GM19463 (cell line): Measurements from ENCODE around the gene ECE2.
A peak's percentile ranks its signal among the peaks of the same experiment; 100 is the strongest.
"Not testable (repeated sequence)": the region's sequence is repeated elsewhere in the genome, so short reads cannot be mapped to it uniquely, and the experiment has no call there.

ENCODE experiments used
- ATAC-seq: cut with Tn5 transposase; IDR thresholded peaks from one replicate; pipeline ENCODE4 v1.9.1; 2021; ENCODE audit warnings: mild to moderate bottlenecking, moderate library complexity; ENCODE audit not compliant: unreplicated experiment

ECE2 gene

DNA sequence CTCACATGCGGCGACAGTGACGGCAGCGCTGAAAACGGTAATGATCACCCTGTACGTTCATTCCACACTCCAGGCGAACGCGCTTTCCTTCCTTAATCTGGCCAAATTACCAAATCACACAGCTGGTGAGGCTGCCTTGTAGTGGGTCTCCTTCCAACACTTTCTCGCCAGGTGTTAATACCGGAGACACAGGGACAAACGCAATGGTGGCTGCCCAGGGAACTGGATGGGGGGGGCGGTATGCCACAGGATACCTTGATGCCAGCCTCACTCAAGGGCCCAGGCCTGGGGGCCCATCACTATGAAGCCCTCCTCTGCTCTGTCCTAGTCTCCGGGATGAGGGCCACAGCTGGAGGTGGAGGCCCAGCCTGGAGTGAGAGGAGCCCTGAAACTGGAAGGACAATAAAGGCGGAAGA is 13.1 kb upstream of the ECE2 start:
- ATAC-seq = no peak

DNA sequence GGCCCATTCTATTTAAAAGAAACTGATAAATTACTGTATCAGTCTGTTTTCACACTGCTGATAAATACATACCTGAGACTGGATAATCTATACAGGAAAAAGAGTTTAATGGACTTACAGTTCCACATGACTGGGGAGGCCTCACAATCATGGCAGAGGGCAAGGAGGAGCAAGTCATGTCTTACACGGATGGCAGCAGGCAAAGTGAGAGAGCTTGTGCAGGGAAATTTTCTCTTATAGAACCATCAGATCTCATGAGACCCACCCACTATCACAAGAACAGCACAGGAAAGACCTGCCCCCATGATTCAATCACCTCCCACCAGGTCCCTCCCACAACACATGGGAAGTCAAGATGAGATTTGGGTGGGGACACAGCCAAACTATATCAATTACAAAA is 8.6 kb upstream of the ECE2 start:
- ATAC-seq = not testable (repeated sequence)

GRCh38 chr3:184272269-184272668 is 3.6 kb upstream of the ECE2 start:
- ATAC-seq = no peak

GRCh38 chr3:184275381-184275701 is 481 bp upstream of the ECE2 start:
- no peak for ATAC-seq

DNA sequence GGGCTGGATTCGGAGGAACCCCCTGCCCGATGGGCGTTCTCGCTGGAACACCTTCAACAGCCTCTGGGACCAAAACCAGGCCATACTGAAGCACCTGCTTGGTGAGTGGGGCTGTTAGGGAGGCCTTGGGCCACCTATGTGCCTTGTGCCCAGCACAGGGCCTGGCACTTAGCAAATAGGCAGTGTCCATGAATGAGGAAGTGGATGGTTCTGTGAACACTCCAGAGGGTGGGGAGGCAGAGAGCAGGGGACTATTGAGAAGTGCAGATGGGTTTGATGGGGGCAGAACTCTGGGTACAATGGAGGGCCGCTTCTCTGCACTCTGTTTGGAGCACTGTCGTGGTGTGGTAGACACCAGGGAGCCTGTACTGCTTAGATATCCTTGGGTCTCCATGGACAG is 1.5 kb downstream of the ECE2 start:
- ATAC-seq = no peak

DNA sequence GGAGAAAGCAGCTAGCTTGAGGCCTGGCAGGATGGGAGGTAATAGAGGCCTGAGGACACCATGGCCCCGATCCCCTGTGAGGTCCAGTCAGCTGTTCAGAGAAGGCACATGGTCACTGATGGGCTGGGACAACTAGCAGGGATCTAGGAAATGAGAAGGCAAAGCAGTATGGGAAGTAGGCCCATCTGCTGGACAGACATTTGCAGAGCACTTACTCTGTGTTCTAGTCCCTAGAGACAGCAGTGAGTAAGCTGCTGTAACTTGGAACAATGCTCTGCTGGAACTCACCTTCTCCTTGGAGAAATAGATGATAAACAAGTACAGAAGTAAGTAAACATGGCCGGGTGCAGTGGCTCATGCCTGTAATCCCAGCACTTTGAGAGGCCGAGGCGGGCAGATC is 7.1 kb downstream of the ECE2 start:
- ATAC-seq = no peak

- no peak for ATAC-seq
Observed at GRCh38 chr3:184283681-184284080, 7.9 kb downstream of the ECE2 start.

DNA sequence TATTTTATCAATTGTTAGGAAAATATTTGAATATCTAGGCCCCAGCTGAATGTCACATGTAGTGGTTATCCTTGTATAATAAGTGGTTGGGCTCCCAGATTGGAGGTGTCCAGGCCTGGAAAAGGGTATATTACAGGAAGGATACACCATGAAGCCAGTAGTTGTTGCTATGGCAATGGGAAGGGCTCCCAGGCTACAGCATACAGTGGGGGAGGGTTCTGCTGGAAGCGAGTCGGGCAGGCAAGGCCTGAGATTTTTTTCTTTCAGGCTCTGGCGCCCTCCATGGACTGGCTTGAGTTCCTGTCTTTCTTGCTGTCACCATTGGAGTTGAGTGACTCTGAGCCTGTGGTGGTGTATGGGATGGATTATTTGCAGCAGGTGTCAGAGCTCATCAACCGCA is 8.9 kb downstream of the ECE2 start:
- ATAC-seq = no peak

GRCh38 chr3:184289426-184289938 is 13.7 kb downstream of the ECE2 start:
- ATAC-seq = no peak

DNA sequence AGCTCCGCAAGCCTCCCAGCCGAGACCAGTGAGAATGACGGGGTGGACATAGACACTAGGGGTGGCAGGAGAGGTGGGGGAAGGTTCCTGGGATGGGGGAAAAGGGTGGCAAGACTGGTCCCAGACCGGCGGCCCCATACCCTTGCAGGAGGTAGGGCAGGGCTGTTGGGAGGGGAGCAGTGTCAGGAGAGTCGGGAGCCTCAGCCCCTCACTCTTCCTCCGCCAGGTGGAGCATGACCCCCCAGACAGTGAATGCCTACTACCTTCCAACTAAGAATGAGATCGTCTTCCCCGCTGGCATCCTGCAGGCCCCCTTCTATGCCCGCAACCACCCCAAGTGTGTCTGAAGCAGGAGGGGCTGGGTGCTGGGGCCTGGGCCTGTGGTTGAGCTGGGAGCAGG is 14.5 kb downstream of the ECE2 start:
- no peak for ATAC-seq

DNA sequence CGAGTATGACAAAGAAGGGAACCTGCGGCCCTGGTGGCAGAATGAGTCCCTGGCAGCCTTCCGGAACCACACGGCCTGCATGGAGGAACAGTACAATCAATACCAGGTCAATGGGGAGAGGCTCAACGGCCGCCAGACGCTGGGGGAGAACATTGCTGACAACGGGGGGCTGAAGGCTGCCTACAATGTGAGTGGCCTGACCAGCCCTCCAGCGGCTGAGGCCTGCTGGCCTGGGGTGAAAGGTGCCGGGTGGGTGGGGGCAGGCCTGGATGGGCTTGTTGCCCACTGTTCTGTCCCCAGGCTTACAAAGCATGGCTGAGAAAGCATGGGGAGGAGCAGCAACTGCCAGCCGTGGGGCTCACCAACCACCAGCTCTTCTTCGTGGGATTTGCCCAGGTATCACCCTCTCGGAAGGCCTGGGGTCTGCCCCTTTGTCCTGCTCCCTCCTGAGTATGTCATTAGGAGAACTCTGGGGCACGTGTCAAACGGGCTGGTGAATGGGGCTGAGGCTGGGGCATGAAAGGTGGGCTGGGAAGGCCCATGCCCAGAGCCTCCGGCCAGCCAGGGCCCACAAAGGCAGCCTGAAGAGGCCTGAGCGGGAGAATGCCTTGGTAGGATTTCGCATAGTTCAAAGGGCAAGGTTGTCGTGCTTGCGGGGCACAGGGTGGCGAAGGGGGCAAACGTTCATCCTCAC is 15.4 kb downstream of the ECE2 start:
- no peak for ATAC-seq

- no peak for ATAC-seq
Observed at GRCh38 chr3:184291738-184292445, 16.1 kb downstream of the ECE2 start.

DNA sequence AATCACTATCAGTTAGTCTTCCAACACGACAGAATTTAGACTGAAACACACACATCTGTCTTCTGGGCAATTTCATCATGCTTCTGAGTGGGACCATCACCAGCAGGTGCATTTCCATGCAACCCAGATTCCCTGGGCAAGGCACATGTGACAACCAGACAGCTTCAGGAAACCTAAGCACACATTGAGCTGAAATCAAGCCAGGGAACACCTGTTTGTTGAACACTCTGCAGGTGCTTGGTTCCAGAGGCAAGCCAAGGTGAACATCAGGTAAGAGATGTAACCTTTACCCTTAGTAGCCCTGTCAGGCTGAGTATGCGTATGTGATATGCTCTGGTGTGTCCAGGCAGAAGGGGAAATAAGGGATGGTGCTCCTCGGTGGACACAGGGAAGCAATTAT is 19.9 kb downstream of the ECE2 start:
- ATAC-seq = no peak

DNA sequence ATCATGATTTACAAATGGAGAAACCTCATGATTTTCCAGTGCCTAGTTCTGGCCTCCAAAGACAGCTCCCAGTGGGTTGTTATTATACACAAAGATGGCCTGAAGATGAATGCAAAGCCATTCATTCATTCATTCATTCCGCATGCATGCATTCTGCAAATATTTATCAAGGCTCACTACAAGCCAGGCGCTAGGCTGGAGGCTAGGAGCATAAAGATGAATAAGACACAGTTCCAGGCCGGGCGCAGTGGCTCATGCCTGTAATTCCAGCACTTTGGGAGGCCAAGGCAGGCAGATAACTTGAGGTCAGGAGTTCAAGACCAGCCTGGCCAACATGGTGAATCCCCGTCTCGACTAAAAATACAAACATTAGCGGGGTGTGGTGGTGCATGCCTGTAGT is 20.8 kb downstream of the ECE2 start:
- ATAC-seq = no peak

- peak; percentile 92 for ATAC-seq
Observed at GRCh38 chr3:184298759-184299487, 23.1 kb downstream of the ECE2 start, which contains the start of gene PSMD2. TSS of gene PSMD2 (plus strand) at chr3:184299241. CDS start at chr3:184299267, 26 bp downstream.

DNA sequence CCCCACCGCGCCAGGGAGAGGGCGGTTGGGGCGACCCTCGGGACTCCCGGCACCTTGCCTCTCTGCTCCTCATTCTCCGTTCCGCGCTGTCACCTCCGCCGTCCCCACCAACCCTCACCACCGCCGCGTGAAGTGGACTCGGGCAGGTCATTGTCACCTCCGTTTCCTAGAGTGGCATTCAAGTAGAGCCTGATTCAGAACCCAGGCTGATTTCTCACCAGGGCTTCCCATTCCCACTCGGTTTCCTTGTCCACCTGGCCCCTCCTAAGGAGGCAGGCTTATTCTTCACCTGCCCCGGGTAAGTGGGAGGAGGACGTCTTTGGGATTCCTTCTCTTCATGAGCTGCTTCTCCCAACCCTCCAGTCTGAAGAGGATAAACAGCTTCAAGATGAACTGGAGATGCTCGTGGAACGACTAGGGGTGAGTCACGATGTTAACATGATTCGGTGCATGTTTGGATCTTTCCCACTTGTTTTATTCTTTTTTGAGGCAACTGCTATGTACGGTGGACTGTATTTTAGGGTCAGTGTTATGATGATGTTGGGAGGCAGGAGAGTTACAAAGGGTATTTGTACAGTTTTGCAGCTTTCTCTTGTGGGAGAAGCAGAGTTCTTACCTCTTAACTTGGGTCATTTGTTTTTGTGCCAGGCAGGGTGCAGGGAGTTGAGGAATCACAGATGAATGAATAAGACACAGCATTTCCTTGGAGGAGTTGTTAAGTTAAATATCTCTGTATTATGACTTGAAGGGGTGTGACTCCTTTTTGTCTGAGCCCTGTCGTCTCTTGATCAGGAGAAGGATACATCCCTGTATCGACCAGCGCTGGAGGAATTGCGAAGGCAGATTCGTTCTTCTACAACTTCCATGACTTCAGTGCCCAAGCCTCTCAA is 23.9 kb downstream of the ECE2 start:
- ATAC-seq = no peak

- no peak for ATAC-seq
Observed at GRCh38 chr3:184300378-184300720, 24.5 kb downstream of the ECE2 start.

DNA sequence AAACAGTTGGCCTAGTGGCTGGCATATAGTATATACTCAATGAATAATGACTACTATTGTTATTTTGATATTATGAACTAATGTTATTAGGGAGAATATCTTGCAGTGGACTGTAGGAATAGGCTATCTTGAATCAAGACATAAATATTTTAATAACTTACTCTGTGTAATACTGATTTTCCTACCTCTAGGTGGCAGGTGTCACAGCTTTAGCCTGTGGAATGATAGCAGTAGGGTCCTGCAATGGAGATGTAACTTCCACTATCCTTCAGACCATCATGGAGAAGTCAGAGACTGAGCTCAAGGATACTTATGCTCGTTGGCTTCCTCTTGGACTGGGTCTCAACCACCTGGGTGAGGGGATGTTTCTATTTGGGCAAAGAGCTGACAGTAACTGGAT is 29.8 kb downstream of the ECE2 start:
- ATAC-seq = no peak

DNA sequence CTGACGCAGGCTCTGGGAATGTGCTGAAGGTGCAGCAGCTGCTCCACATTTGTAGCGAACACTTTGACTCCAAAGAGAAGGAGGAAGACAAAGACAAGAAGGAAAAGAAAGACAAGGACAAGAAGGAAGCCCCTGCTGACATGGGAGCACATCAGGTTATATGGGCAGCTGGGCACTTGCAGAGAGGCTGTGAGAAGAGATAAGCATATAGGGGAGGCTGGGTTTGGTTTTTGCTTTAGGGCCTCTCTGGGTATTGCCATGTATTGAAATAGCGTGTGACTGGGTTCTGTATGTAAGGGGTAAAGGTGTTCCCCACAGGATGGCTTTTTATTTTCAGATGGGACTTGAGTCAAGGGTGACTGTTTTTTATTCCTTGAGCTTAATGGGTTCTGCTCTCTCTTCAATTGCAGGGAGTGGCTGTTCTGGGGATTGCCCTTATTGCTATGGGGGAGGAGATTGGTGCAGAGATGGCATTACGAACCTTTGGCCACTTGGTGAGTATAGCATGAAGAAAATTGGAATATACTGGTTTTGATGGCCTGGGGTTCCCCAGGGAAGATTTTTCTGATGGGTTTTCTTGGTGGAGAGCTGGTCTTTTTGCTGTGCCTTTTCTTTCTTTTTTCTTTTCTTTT is 30.6 kb downstream of the ECE2 start:
- ATAC-seq = no peak

- ATAC-seq = no peak
Observed at GRCh38 chr3:184307915-184308314, 32.1 kb downstream of the ECE2 start.

DNA sequence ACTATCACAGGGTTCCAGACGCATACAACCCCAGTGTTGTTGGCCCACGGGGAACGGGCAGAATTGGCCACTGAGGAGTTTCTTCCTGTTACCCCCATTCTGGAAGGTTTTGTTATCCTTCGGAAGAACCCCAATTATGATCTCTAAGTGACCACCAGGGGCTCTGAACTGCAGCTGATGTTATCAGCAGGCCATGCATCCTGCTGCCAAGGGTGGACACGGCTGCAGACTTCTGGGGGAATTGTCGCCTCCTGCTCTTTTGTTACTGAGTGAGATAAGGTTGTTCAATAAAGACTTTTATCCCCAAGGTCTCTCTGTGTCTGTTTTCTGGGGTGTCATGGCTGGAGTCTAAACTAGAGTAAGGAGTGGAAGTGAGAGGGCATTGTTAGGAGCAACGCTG is 32.9 kb downstream of the ECE2 start:
- ATAC-seq = no peak
